Right atrium auricular region (tissue), 2 donors: ENCODE data around the gene FBLN2. TPM values are rescaled to one million over a fixed set of nuclear protein-coding genes. Genes with fewer than 3 reads are reported as not detected.

Experiments used
- DNase-seq: peaks from one replicate; pipeline ENCODE4 v3.0.0-alpha.2; 2019; ENCODE audit warnings: low spot score
- H3K27ac ChIP-seq, 2 donors: fragments of 200-600 bp; sonication (generic); 1 replicate in 1 of 2; 2 replicates in 1 of 2; pipeline ENCODE4 v1.5.1; 2016 to 2019
- H3K27me3 ChIP-seq, 2 donors: fragments of 200-600 bp; sonication (generic); one replicate each; pipeline versions ENCODE4 v1.5.1 to v1.6.0; 2017 to 2019
- H3K36me3 ChIP-seq: fragments of 200-600 bp; sonication (generic); one replicate; pipeline ENCODE4 v1.5.1; 2016
- H3K4me1 ChIP-seq, 2 donors: fragments of 200-600 bp; sonication (generic); one replicate each; pipeline versions ENCODE4 v1.5.1 to v1.6.0; 2017 to 2019
- H3K4me3 ChIP-seq, 2 donors: fragments of 200-600 bp; sonication (generic); 1 replicate in 1 of 2; 2 replicates in 1 of 2; pipeline ENCODE4 v1.5.1; 2017 to 2019; ENCODE audit warnings: mild to moderate bottlenecking in 1 of 2, moderate library complexity in 1 of 2
- H3K9me3 ChIP-seq, 2 donors: fragments of 200-600 bp; sonication (generic); one replicate each; pipeline ENCODE4 v1.5.1; 2019
- CTCF ChIP-seq, 2 donors: fragments of 200-600 bp; sonication (generic); IDR thresholded peaks; one replicate each; pipeline ENCODE4 v1.5.1; 2019; ENCODE audit warnings: antibody characterized with exemption in 2 of 2
- total RNA-seq, 2 donors: library from RNA; depleted of rRNA; stranded (reverse); fragments of >200 nt; gene quantifications; one replicate each; pipeline ENCODE4 v1.1.0, GENCODE V29; 2016

The FBLN2 gene
- total RNA-seq, 2 donors from 2014 or later: 122 to 185 TPM

GRCh38 chr3:13634615-13635014 is 85.7 kb downstream of the FBLN2 start:
- Histone ChIP-seq H3K27me3 (no peaks in the 10 kb centered on the region), H3K4me3 (no peak overlapping the region), H3K36me3 (peaks cover 23% of the 10 kb centered on the region), H3K27ac (no peak overlapping the region), H3K4me1 (no peaks in the 10 kb centered on the region), H3K9me3 (no peaks in the 10 kb centered on the region)
- DNase-seq: no peak
- TF ChIP-seq CTCF (IDR thresholded peaks at IDR 0.05): no peak

GRCh38 chr3:13636186-13636585 is 87.3 kb downstream of the FBLN2 start:
- TF ChIP-seq CTCF (IDR thresholded peaks at IDR 0.05): no peak
- Histone ChIP-seq H3K9me3 (no peaks in the 10 kb centered on the region), H3K4me3 (no peak overlapping the region), H3K27me3 (no peaks in the 10 kb centered on the region), H3K27ac (no peak overlapping the region), H3K4me1 (no peaks in the 10 kb centered on the region), H3K36me3 (peaks cover 7% of the 10 kb centered on the region)
- DNase-seq: no peak

- TF ChIP-seq CTCF (IDR thresholded peaks at IDR 0.05): no peak
- Histone ChIP-seq H3K9me3 (no peaks in the 10 kb centered on the region), H3K27me3 (no peaks in the 10 kb centered on the region), H3K27ac (no peak overlapping the region), H3K36me3 (peaks cover 4% of the 10 kb centered on the region), H3K4me1 (no peaks in the 10 kb centered on the region), H3K4me3 (no peak overlapping the region)
- DNase-seq: no peak
Observed at GRCh38 chr3:13636874-13637273, 87.9 kb downstream of the FBLN2 start.

GRCh38 chr3:13637311-13637891 is 88.5 kb downstream of the FBLN2 start:
- no peaks in the 10 kb centered on the region for H3K9me3 ChIP-seq
- peaks cover 4% of the 10 kb centered on the region for H3K36me3 ChIP-seq
- H3K4me1 ChIP-seq: no peaks in the 10 kb centered on the region
- H3K27me3 ChIP-seq: no peaks in the 10 kb centered on the region
- no peak overlapping the region for H3K27ac ChIP-seq
- no peak for DNase-seq
- H3K4me3 ChIP-seq: no peak overlapping the region
- TF ChIP-seq CTCF (IDR thresholded peaks at IDR 0.05): no peak

- Histone ChIP-seq H3K4me1 (no peaks in the 10 kb centered on the region), H3K27me3 (no peaks in the 10 kb centered on the region), H3K9me3 (no peaks in the 10 kb centered on the region), H3K4me3 (no peak overlapping the region), H3K36me3 (peaks cover 2% of the 10 kb centered on the region), H3K27ac (no peak overlapping the region)
- DNase-seq: no peak
- no peak for TF ChIP-seq CTCF (IDR thresholded peaks at IDR 0.05)
Observed at GRCh38 chr3:13637953-13638352, 89.0 kb downstream of the FBLN2 start.

- Histone ChIP-seq H3K4me1 (no peaks in the 10 kb centered on the region), H3K9me3 (no peaks in the 10 kb centered on the region), H3K27me3 (no peaks in the 10 kb centered on the region), H3K27ac (no peak overlapping the region), H3K36me3 (no peaks in the 10 kb centered on the region), H3K4me3 (no peak overlapping the region)
- no peak for DNase-seq
- TF ChIP-seq CTCF (IDR thresholded peaks at IDR 0.05): no peak
Observed at GRCh38 chr3:13638927-13639326, 90.0 kb downstream of the FBLN2 start.
